NCI-H2227 (cell line): ENCODE results near the gene MAST3.
"Not testable (repeated sequence)": the region's sequence is repeated elsewhere in the genome, so short reads cannot be mapped to it uniquely, and the experiment has no call there.

Source experiments
- DNase-seq: peaks from one replicate; lab custom pipeline; 2025; ENCODE audit not compliant: unreplicated experiment; lab: John Stamatoyannopoulos, UW

MAST3 gene

GRCh38 chr19:18156841-18157464 is 59.4 kb downstream of the MAST3 start:
- DNase-seq: peak; percentile 58

- peak; percentile 73 for DNase-seq
These were observed 60.0 kb downstream of the MAST3 start for GRCh38 chr19:18157465-18158063.

DNA sequence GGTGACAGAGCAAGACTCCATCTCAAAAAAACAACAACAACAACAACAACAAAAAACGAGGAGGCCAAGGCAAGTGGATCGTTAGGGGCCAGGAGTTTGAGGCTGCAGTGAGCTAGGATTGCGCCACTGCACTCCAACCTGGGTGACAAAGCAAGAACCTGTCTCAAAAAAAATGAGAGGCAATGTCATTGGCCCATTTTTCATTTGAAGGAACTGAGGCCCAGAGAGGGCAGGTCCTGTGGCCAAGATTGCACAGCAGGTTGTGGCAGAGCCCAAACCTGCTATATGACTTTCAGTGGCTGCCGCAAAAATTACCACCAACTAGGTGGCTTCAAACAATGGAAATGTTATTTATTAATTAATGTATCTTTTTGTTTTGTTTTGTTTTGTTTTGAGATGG is 60.9 kb downstream of the MAST3 start:
- DNase-seq: no peak

GRCh38 chr19:18159059-18159616 is 61.6 kb downstream of the MAST3 start:
- not testable (repeated sequence) for DNase-seq

DNA sequence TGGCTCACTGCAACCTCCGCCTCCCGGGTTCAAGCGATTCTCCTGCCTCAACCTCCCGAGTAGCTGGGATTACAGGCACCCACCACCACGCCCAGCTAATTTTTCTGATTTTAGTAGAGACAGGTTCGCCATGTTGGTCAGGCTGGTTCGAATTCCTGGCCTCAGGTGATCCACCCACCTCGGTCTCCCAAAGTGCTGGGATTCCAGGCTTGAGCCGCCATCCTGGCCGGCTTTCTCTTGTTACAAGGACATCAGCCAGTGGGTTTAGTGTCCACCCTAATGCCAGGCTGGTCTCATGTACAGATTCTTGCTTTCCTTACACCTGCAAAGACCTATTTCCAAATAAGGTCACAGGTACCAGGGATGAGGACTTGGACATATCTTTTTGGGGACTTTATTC is 62.2 kb downstream of the MAST3 start:
- no peak for DNase-seq

DNA sequence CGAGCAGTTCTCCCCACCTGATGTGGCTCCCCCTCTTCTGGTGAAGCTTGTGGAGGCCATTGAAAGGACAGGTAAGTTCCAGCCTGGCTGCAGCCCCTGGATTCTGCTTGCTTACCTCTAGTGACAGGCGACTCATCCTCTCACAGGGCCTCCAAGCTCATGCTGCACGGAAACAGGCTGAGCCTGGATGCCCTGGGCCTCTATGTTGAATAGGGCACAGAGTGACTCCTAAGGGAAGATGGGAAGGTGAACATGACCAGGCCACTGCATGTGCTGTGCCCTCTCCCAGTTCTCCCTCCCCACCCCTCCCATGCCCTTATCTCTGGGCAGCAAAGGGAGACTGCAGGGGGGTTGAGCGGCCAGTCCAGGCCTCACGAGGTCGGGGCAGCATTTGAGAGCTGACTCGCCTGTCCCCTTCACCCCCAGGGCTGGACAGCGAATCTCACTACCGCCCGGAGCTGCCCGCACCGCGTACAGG is 63.0 kb downstream of the MAST3 start:
- no peak for DNase-seq

DNA sequence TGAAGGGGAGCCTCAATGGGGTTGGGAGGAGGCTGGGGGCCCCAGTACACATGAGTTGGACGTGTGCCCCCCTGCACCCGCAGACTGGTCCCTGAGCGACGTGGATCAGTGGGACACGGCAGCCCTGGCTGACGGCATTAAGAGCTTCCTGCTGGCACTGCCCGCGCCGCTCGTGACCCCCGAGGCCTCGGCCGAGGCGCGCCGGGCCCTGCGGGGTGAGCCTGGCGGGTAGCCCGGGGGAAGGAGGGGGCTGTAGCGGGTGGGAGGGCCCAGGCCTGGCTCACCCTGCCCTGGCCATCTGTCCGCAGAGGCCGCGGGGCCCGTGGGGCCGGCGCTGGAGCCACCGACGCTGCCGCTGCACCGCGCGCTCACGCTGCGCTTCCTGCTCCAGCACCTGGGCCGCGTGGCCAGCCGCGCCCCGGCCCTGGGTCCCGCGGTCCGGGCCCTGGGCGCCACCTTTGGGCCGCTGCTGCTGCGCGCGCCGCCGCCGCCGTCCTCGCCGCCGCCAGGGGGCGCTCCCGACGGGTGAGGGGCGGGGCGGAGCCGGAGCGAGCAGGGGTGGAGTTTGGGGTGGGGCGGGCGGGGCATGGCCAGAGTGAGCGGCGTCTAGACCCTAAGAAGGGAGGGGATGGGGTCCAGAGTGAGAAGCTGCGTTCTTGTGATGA is 63.5 kb downstream of the MAST3 start:
- DNase-seq: peak; percentile 67

- DNase-seq: no peak
These were observed 64.0 kb downstream of the MAST3 start for GRCh38 chr19:18161636-18162002.

GRCh38 chr19:18164072-18164471 is 66.5 kb downstream of the MAST3 start:
- no peak for DNase-seq

- DNase-seq: no peak
These were observed 68.4 kb downstream of the MAST3 start for GRCh38 chr19:18165794-18166544.

DNA sequence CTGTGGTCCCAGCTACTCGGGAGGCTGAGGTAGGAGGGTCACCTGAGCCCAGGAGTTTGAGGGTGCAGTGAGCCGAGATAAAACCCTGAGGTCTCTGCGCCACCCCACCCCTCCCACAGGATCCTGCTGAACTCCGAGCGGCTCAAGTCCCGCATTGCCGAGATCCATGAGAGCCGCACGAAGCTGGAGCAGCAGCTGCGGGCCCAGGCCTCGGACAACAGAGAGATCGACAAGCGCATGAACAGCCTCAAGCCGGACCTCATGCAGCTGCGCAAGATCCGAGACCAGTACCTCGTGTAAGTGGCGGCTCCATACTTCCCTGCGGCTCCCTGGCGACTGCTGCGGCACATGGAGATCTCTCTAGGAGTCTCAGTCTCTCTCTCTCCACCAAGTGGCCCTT is 69.4 kb downstream of the MAST3 start:
- DNase-seq: no peak

DNA sequence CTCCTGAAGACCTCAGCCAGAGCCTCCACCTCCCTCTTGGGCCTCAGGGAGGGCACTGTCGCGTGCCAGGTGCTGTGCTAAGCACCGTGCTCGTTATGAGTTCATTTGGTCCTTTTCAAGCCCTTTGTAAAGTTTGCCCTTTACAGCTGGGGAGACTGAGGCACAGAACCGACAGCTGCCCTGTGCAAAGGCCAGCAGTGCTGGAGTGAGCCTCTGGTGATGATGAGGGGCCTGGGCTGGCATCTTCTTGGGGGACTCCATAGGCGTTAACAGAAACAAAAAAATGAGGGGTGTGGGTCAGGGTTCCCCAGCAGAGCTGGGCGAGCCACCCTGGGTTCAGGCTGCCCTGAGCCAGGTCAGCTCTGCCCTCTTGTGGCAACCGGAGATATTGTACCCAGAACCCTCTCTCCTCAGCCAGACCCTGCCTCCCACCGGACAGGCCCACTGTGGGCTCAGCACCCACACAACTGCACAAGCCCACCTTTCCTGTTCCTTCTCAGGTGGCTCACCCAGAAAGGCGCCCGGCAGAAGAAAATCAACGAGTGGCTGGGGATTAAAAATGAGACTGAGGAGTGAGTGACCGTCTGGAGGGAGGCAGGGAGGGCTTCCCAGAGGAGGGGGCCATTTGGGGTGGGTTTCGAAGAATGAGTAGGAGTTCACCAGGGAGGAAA is 70.5 kb downstream of the MAST3 start:
- no peak for DNase-seq

- no peak for DNase-seq
These were observed 71.2 kb downstream of the MAST3 start for GRCh38 chr19:18168673-18169381.

GRCh38 chr19:18170714-18171255 is 73.2 kb downstream of the MAST3 start:
- no peak for DNase-seq

GRCh38 chr19:18171605-18172327 is 74.2 kb downstream of the MAST3 start:
- DNase-seq: no peak

DNA sequence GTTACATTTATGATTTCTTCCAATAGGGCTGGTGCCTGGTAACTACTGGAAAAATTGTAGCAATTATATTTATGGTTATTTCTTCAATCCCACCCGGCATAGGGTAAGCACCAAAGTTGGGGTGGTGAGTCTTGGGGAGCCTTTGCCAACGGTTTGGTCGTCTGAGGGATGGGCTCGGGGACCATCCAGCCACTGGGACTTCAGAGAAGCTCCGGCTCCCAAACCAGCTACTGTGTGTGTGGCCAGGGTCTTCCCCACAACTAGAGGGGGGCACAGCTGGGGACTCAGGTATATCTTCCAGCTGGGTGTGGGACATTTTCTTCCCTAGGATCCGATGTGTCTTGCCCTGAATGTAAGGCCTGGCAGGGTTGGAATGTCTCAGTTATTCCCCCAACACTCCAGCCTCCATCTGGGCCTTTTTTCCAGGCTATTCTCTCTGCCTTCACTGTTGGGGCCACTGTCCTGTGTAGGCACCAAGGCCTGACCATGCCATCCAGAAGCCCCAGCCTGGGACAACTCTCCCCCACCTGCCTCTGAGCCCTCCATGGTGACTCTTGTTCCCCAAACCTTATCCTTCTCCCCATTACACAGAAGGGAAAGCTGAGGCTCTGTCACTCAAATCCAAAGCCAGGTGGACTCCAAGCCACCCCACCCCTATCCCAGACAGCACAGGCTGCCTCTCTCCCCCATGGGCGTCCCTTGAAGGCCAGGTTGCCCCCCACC is 74.9 kb downstream of the MAST3 start:
- no peak for DNase-seq

- DNase-seq: no peak
These were observed 75.5 kb downstream of the MAST3 start for GRCh38 chr19:18173054-18173571.

DNA sequence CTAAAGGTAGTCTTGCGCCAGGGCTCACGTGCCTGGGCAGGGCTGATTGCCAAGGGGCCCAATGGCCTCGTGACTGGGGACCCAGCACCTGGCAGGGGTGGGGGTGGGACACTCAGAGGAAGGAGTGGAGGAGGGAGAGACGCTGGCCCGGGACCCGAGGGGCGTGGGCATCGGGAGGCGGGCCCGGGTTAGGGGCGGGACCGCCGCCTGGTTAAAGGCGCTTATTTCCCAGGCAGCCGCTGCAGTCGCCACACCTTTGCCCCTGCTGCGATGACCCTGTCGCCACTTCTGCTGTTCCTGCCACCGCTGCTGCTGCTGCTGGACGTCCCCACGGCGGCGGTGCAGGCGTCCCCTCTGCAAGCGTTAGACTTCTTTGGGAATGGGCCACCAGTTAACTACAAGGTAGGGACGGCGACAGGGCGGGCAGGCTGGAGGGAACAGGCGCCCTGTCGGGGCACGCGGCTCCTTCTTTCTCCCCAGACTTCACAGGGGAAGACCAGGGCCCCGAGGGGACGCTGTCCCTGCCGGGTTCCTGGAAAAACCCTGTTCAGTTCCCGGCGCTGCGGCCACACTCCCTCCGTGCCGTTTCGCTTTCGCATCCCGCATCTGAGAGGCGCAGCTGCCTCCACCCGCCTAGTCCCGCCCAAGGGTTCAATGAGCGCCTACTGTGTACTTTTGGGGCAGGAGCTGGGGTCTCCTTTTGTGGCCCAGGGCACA is 76.2 kb downstream of the MAST3 start, which contains the start of gene IFI30:
Gene IFI30, plus strand, starts transcription at position 242 of the 717 bp plus-strand sequence. Its CDS starts 29 bp downstream, at position 271.
- peak; percentile 43 for DNase-seq
